ENCODE results near the gene NCKAP5.
"Not testable (repeated sequence)": the region's sequence is repeated elsewhere in the genome, so short reads cannot be mapped to it uniquely, and the experiment has no call there.

Gene NCKAP5

GRCh38 chr2:133519677-133520076 is 48.6 kb downstream of the NCKAP5 start:
- not testable (repeated sequence) for DNase-seq

GRCh38 chr2:133518700-133519344 is 49.4 kb downstream of the NCKAP5 start:
- no peak for DNase-seq

GRCh38 chr2:133517876-133518275 is 50.4 kb downstream of the NCKAP5 start:
- no peak for DNase-seq

- no peak for DNase-seq
Observed at GRCh38 chr2:133516405-133517026, 51.7 kb downstream of the NCKAP5 start.

GRCh38 chr2:133515271-133515670 is 53.0 kb downstream of the NCKAP5 start:
- no peak for DNase-seq

- no peak for DNase-seq
Observed at GRCh38 chr2:133513893-133514292, 54.4 kb downstream of the NCKAP5 start.

GRCh38 chr2:133512121-133512520 is 56.1 kb downstream of the NCKAP5 start:
- no peak for DNase-seq

- no peak for DNase-seq
Observed at GRCh38 chr2:133511679-133512078, 56.6 kb downstream of the NCKAP5 start.

- DNase-seq, result no peak
Observed at GRCh38 chr2:133509777-133510176, 58.5 kb downstream of the NCKAP5 start.

GRCh38 chr2:133508546-133509165 is 59.6 kb downstream of the NCKAP5 start:
- no peak for DNase-seq

GRCh38 chr2:133506996-133507395 is 61.3 kb downstream of the NCKAP5 start:
- DNase-seq, result no peak

- DNase-seq, result no peak
Observed at GRCh38 chr2:133504566-133505505, 63.4 kb downstream of the NCKAP5 start.

- DNase-seq, result no peak
Observed at GRCh38 chr2:133503927-133504326, 64.3 kb downstream of the NCKAP5 start.

GRCh38 chr2:133503323-133503722 is 64.9 kb downstream of the NCKAP5 start:
- no peak for DNase-seq

- DNase-seq, result no peak
Observed at GRCh38 chr2:133502678-133503077, 65.6 kb downstream of the NCKAP5 start.

- DNase-seq, result no peak
Observed at GRCh38 chr2:133500917-133501316, 67.3 kb downstream of the NCKAP5 start.

GRCh38 chr2:133498662-133499585 is 69.3 kb downstream of the NCKAP5 start:
- DNase-seq, result no peak

GRCh38 chr2:133497951-133498565 is 70.2 kb downstream of the NCKAP5 start:
- no peak for DNase-seq

- no peak for DNase-seq
Observed at GRCh38 chr2:133497270-133497893, 70.9 kb downstream of the NCKAP5 start.

GRCh38 chr2:133496501-133497269 is 71.6 kb downstream of the NCKAP5 start:
- DNase-seq, result no peak

All from inflammatory macrophage treated with lipopolysaccharide for 4 hours (primary cell).